K562 (cell line): ENCODE measurements around the gene ENDOD1. TPM values are rescaled to one million over a fixed set of nuclear protein-coding genes. Genes with fewer than 3 reads are reported as not detected.

ENCODE experiments used
- ATAC-seq: fragments of 200-7000 bp; cut with Tn5 transposase; 3 replicates; pipeline ENCODE4 v1.9.1; 2020; ENCODE audit warnings: moderate library complexity
- BruUV-seq: library from RNA; stranded (reverse); fragments of 400-500 nt; replicated peaks from 2 replicates; lab custom pipeline; 2021; lab: Mats Ljungman, UMichigan
- CTCF ChIA-PET: fragments of 300-600 bp; formaldehyde crosslinking; extraction: SDS; loops from one replicate; lab custom pipeline; 2021; ENCODE audit warnings: low intra/inter-chr PET ratio; lab: Yijun Ruan, JAX
- POLR2A ChIA-PET: fragments of 300-600, 350-650 bp; sonication (Branson Sonifier 250); formaldehyde crosslinking; extraction: SDS; loops from one replicate; lab custom pipeline; 2021; ENCODE audit warnings: antibody characterized with exemption, inconsistent platforms; lab: Yijun Ruan, JAX
- DNase-seq, 4 experiments: peaks; one replicate each; pipeline versions ENCODE4 v3.0.0 to v3.0.0-alpha.2; 2011 to 2018; ENCODE audit warnings: low spot score in 3 of 4, mixed read lengths in 3 of 4; ENCODE audit errors: extremely low read depth in 1 of 4
- FAIRE-seq: peaks from 2 replicates; lab custom pipeline; 2011; peaks lifted over from hg19 to GRCh38; lab: Jason Lieb, UNC
- H2AFZ ChIP-seq: 2 replicates; pipeline ENCODE4 v1.6.0; 2011; ENCODE audit warnings: low read depth, low read length, control low read depth, inconsistent platforms
- H3K27ac ChIP-seq: fragments of 200-600 bp; 3 replicates; pipeline ENCODE4 v1.8.0; 2011; ENCODE audit warnings: low read depth, mild to moderate bottlenecking, control low read depth, inconsistent platforms, low read length, moderate library complexity, mixed read lengths; ENCODE audit errors: extremely low read depth
- H3K27me3 ChIP-seq, 2 experiments: fragments of 300-600 bp in 1 of 2; 2 replicates in 1 of 2; 3 replicates in 1 of 2; pipeline versions ENCODE4 v1.6.0 to v1.8.0; 2011; ENCODE audit warnings: inconsistent platforms in 2 of 2, low read length in 2 of 2, mild to moderate bottlenecking in 1 of 2, mixed read lengths in 1 of 2, moderate library complexity in 1 of 2; ENCODE audit not compliant: control insufficient read depth in 2 of 2, insufficient read depth in 2 of 2
- H3K36me3 ChIP-seq: fragments of 300-600 bp; 3 replicates; pipeline ENCODE4 v1.8.0; 2011; ENCODE audit warnings: mild to moderate bottlenecking, low read length, inconsistent platforms; ENCODE audit not compliant: control insufficient read depth, insufficient read depth
- H3K4me1 ChIP-seq, 2 experiments: fragments of 200-600 bp in 1 of 2; replicated peaks in 1 of 2; 2 replicates in 1 of 2; 3 replicates in 1 of 2; pipeline versions ENCODE4 v1.5.1 to v1.8.0; 2011; ENCODE audit warnings: inconsistent platforms in 2 of 2, low read length in 2 of 2, mild to moderate bottlenecking in 1 of 2, mixed read lengths in 1 of 2, moderate library complexity in 1 of 2; ENCODE audit not compliant: control insufficient read depth in 2 of 2, insufficient read depth in 2 of 2
- H3K4me2 ChIP-seq: 2 replicates; pipeline ENCODE4 v1.6.1; 2011; ENCODE audit warnings: low read length, control low read depth, inconsistent platforms, mixed read lengths; ENCODE audit not compliant: insufficient read depth
- H3K4me3 ChIP-seq: fragments of 200-600 bp; sonication (generic), shearing (Covaris generic); 2 replicates; pipeline ENCODE4 v1.5.1; 2016; ENCODE audit warnings: control low read depth, inconsistent platforms
- H3K79me2 ChIP-seq: fragments of 200-600 bp; 3 replicates; pipeline ENCODE4 v1.8.0; 2011; ENCODE audit warnings: low read length, inconsistent platforms; ENCODE audit not compliant: control insufficient read depth, insufficient read depth
- H3K9ac ChIP-seq, 2 experiments: 2 replicates each; pipeline versions ENCODE4 v1.6.0 to v1.6.1; 2011; ENCODE audit warnings: low read depth in 2 of 2, low read length in 2 of 2, control low read depth in 1 of 2, inconsistent platforms in 1 of 2, mild to moderate bottlenecking in 1 of 2, mixed read lengths in 1 of 2; ENCODE audit not compliant: insufficient read depth in 1 of 2
- H3K9me1 ChIP-seq: one replicate; pipeline ENCODE4 v1.6.0; 2011; ENCODE audit warnings: inconsistent platforms, mild to moderate bottlenecking, low read length, moderate library complexity; ENCODE audit not compliant: control insufficient read depth, insufficient read depth
- H3K9me3 ChIP-seq: replicated peaks from 2 replicates; pipeline ENCODE4 v1.5.1; 2011; ENCODE audit warnings: low read depth, low read length, inconsistent platforms; ENCODE audit not compliant: control insufficient read depth, insufficient read depth
- H4K20me1 ChIP-seq: replicated peaks from 2 replicates; pipeline ENCODE4 v1.6.1; 2011; ENCODE audit warnings: low read length, inconsistent platforms, mixed read lengths; ENCODE audit not compliant: control insufficient read depth, insufficient read depth
- MTF1 ChIP-seq: fragments of 250-450 bp; sonication (Bioruptor Pico); IDR thresholded peaks from 2 replicates; pipeline ENCODE4 v1.9.0; 2021; ENCODE audit warnings: moderate library complexity, mild to moderate bottlenecking, inconsistent platforms, borderline replicate concordance
- NR2F6 ChIP-seq: fragments of 450-650 bp; formaldehyde crosslinking; IDR thresholded peaks from 2 replicates; pipeline ENCODE4 v1.4.0; 2020; ENCODE audit warnings: mild to moderate bottlenecking
- SMARCC2 ChIP-seq: fragments of 450-650 bp; IDR thresholded peaks from 2 replicates; pipeline ENCODE4 v1.6.1; 2017; ENCODE audit warnings: antibody characterized with exemption, moderate library complexity, mild to moderate bottlenecking, low read depth
- WGBS: fragments of 100-300 bp; shearing (Covaris generic); methylation state at CpG from one replicate; pipeline ENCODE4 v1.1.6; 2016; ENCODE audit warnings: low coverage, mixed read lengths; ENCODE audit not compliant: insufficient coverage; ENCODE audit errors: missing lambda C conversion rate; 5-methylcytosine and 5-hydroxymethylcytosine counted together
- in situ Hi-C: fragments of 300-500 bp; cut with MboI; formaldehyde crosslinking; loops from 4 replicates; pipeline ENCODE4 v1.15.0; 2018; ENCODE audit warnings: inconsistent platforms, mixed read lengths
- intact Hi-C: fragments of 100-400 bp; cut with micrococcal nuclease; formaldehyde crosslinking; loops from 2 replicates; pipeline ENCODE4 v1.14.2; 2022
- polyA plus RNA-seq, 8 experiments: library from polyadenylated mRNA; depleted of rRNA in 4 of 8; stranded (reverse) in 5 of 8; unstranded in 3 of 8; fragments of >200 nt; fragmentation: Nextera tagmentation in 2 of 8; fragmentation: Illumina TruSeq in 1 of 8; extraction: Ambion mirVana in 2 of 8; extraction: Trizol in 1 of 8; gene quantifications; 2 replicates each; pipeline versions ENCODE4 v1.2.1 to v1.2.3, GENCODE V29; 2011 to 2014; ENCODE audit warnings: inconsistent platforms in 1 of 8, missing spikeins in 1 of 8
- total RNA-seq, 7 experiments: library from RNA; depleted of rRNA in 6 of 7; stranded (reverse); fragments of >200 nt in 6 of 7; fragmentation: Illumina TruSeq in 2 of 7; extraction: Trizol in 2 of 7; gene quantifications; 2 replicates each; pipeline versions ENCODE4 v1.2.1 to v1.2.3, GENCODE V29; 2011 to 2021; ENCODE audit warnings: low replicate concordance in 1 of 7

The ENDOD1 gene
- total and polyA plus RNA-seq, 9 of the 15 experiments (the other 6 are each of a cell fraction or from before 2014, with no cell fraction given), result 4.2 to 11.8 (median 9.3) TPM

GRCh38 chr11:95086836-95087570, 2.6 kb upstream of the ENDOD1 start:
- Histone ChIP-seq H3K27me3 (no peaks in the 10 kb centered on the region), H3K9me1 (no peaks in the 10 kb centered on the region), H4K20me1 (peaks cover 3% of the 10 kb centered on the region; the same call in 1 of the 2 replicates), H3K4me1 (peaks cover 20 to 22% of the 10 kb centered on the region in 2 experiments), H3K9me3 (no peaks in the 10 kb centered on the region), H3K36me3 (no peaks in the 10 kb centered on the region), H3K4me2 (no peak overlapping the region), H3K4me3 (no peak overlapping the region), H3K9ac (no peak overlapping the region), H3K79me2 (peaks cover 15% of the 10 kb centered on the region; the same call in 2 of the 3 replicates), H2AFZ (no peak overlapping the region), H3K27ac (no peak overlapping the region)
- ChIA-PET CTCF (no interaction called here), POLR2A (no interaction called here)
- WGBS, result 25% methylated on average over 1 of the region's 1 CpG
- TF ChIP-seq NR2F6 (CRISPR knock-in tag), result no peak
- no peak for TF ChIP-seq MTF1 (CRISPR knock-in tag)
- TF ChIP-seq SMARCC2, result no peak
- in situ Hi-C loops, result no loop called here
- DNase-seq, result no peak
- FAIRE-seq, result no peak
- no peak for ATAC-seq
- no TSS peak for BruUV-seq
- intact Hi-C loops, result no loop called here
